ENCODE data around the gene KRTAP5-1.

The KRTAP5-1 gene

DNA sequence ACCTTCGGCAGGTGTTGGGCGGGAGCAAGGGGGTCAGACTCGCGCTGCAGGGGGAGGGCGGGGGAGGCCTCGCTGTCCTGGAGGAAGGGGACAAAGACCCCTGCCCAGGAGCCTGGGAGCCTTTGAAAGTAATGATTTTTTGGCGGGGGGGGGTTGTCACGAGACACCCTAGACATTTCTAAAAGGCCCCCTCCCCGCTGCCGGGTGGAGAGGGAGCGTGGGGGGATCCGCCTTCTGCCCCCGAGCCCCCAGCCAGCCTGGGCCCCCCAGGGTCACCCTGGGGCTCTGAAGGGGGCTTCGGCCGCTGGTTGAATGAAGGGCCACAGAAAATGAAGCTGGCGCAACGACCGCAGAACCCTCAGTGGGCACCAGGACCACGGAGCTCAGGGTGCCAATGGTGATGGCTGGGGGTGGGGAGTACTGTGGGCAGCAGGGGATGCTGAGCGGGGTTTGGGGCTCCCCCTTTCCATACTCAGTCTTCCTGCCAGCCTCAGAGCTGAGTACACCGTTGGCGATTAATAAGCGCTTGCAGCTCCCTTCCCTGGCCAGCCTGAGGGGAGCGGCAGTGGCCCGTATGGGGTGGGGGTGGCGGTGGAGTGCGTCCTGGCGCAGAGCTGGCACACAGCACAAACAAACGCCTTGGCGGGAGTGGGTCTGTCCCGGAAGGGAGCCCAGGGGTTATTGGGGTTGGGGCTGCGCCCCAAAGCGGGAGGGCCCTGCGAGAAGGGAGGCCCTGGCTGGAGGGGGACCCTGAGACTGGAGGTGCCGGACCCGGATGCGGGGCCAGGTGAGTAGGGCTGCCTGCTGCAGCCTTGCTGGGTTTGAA, 11.8 kb downstream of the KRTAP5-1 start:
- peaks cover 8% of the 10 kb centered on the region for H3K4me1 ChIP-seq
- H3K9me3 ChIP-seq: peaks cover under 1% of the 10 kb centered on the region; the same call in 1 of the 2 replicates
- DNase-seq (ENCODE audit: low spot score in 2 of 2): no peak
- peaks cover 24% of the 10 kb centered on the region for H3K27me3 ChIP-seq (ENCODE audit: low read depth)
- H3K4me3 ChIP-seq: peak overlapping the region; percentile 30
- in situ Hi-C loops (cut with MboI; ENCODE audit: low sequenced_read_pairs): no loop called here
- no peaks in the 10 kb centered on the region for H3K36me3 ChIP-seq (replicated peaks)

DNA sequence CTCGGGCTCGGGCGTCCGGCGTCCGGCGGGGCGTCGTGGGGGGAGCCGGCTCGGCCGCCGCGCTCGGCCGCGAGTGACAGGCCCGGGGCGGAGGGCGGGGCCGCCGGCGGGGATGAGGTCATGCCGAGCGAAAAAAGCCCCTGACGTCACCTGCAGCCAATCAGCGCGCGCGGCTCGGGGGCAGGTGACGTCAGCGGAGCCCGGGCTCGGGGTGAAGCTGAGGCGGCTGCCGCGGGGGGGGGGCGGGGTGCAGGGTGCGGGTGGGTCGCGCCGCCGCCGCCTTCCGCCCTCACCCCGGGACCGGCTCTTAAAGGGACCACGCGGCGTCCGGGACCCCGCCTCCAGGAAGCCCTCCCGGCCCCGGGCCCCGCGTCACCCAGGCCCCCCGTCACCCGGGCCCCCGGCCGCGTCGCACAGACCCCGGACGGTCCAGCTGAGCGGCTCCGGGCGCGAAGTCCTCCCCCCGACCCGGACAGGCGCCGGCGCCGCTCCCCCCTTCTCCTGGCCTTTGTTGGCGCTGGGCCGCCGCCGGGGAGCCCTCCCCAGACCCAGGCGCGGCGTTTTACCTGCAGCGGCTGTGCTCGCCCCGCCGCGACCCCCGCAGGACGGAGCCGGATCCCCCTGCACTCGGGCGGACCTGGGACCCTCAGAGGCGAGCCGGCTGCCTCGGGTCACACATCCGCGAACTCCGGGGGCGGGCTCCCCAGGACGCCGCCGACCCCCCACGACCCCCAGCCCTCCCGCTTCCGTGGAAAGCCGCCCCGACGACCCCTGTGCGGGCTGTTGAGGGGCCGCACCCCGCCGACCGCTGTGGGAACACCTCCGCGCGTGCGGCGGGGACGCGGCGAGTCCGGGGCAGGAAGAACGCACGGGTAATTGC, 12.6 kb downstream of the KRTAP5-1 start, which contains the start of gene DUSP8:
DUSP8 (minus strand) TSS at position 75 of the 880 bp plus-strand sequence. CDS start 6,445 bp downstream, outside the sequence.
- DNase-seq (ENCODE audit: low spot score in 2 of 2): peak; percentile 49 to 89
- peaks cover 24% of the 10 kb centered on the region for H3K27me3 ChIP-seq (ENCODE audit: low read depth)
- H3K4me3 ChIP-seq: peak within 1 kb of the TSS; percentile 39
- H3K36me3 ChIP-seq (replicated peaks): no peaks in the 10 kb centered on the region
- in situ Hi-C loops (cut with MboI; ENCODE audit: low sequenced_read_pairs): no loop called here
- H3K9me3 ChIP-seq: no peaks in the 10 kb centered on the region
- H3K4me1 ChIP-seq: peaks cover 8% of the 10 kb centered on the region

DNA sequence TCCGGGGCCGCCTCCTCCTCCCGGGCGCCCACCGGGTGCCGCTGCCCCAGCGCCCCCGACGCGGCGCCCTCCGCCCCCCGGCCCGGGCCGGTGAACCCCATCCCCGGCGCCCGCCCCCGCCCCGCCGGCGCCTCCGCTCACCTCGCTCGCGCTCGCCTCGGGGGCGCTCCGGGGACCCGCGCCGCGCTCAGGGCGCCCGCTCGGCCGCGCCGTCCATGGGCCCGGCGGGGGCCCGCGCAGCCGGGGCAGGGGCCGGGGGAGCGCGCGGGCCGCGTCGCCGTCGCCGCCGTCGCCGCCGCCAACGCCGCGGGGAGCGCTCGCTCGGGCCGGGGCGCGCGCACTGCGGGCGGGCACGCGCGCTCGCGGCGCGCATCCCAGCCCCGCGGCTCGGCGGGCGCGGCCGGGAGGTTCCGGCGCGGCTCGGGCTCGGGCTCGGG, 13.3 kb downstream of the KRTAP5-1 start:
- no peak for DNase-seq (ENCODE audit: low spot score in 2 of 2)
- peaks cover 8% of the 10 kb centered on the region for H3K4me1 ChIP-seq
- no peaks in the 10 kb centered on the region for H3K36me3 ChIP-seq (replicated peaks)
- no peaks in the 10 kb centered on the region for H3K9me3 ChIP-seq
- peaks cover 24% of the 10 kb centered on the region for H3K27me3 ChIP-seq (ENCODE audit: low read depth)
- H3K4me3 ChIP-seq: peak overlapping the region; percentile 39; the same call in 1 of the 2 replicates
- in situ Hi-C loops (cut with MboI; ENCODE audit: low sequenced_read_pairs): no loop called here

GRCh38 chr11:1570896-1571759, 14.0 kb downstream of the KRTAP5-1 start:
- peaks cover 8% of the 10 kb centered on the region for H3K4me1 ChIP-seq
- H3K36me3 ChIP-seq (replicated peaks): no peaks in the 10 kb centered on the region
- H3K4me3 ChIP-seq: peak overlapping the region; percentile 39
- peaks cover 24% of the 10 kb centered on the region for H3K27me3 ChIP-seq (ENCODE audit: low read depth)
- DNase-seq (ENCODE audit: low spot score in 2 of 2): peak in 1 of 2 experiments; percentile 38
- H3K9me3 ChIP-seq: no peaks in the 10 kb centered on the region
- in situ Hi-C loops (cut with MboI; ENCODE audit: low sequenced_read_pairs): no loop called here

DNA sequence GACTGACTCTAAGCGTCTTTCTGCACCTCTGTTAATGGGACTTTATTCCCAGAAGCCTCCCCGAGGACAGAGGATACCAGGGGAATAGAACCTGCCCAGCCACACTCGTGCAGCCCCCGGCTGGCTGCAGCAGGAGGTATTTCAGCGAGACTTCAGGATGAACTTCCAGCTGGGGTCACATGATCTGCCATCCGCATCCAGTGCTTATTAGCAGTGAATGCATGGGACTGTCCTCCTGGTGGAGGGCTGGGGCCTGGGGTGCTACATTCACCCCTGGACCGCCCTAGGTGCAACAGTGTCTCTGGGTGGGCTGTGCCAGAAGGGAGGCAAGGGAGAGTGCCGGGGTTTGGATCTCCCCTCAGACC, 14.6 kb downstream of the KRTAP5-1 start:
- Histone ChIP-seq H3K4me3 (no peak overlapping the region), H3K9me3 (no peaks in the 10 kb centered on the region), H3K4me1 (peaks cover 8% of the 10 kb centered on the region), H3K27me3 (ENCODE audit: low read depth) (peaks cover 24% of the 10 kb centered on the region), H3K36me3 (replicated peaks) (no peaks in the 10 kb centered on the region)
- in situ Hi-C loops (cut with MboI; ENCODE audit: low sequenced_read_pairs): no loop called here
- DNase-seq (ENCODE audit: low spot score in 2 of 2): no peak

- H3K4me3 ChIP-seq: no peak overlapping the region
- in situ Hi-C loops (cut with MboI; ENCODE audit: low sequenced_read_pairs): no loop called here
These were observed 15.1 kb downstream of the KRTAP5-1 start for GRCh38 chr11:1570001-1570453.

GRCh38 chr11:1569251-1569780, 15.8 kb downstream of the KRTAP5-1 start:
- no peaks in the 10 kb centered on the region for H3K9me3 ChIP-seq
- no peak overlapping the region for H3K4me3 ChIP-seq
- in situ Hi-C loops (cut with MboI; ENCODE audit: low sequenced_read_pairs): no loop called here
- peak in 1 of 2 experiments; percentile 9 for DNase-seq (ENCODE audit: low spot score in 2 of 2)
- H3K27me3 ChIP-seq (ENCODE audit: low read depth): peaks cover 18% of the 10 kb centered on the region
- peaks cover 6% of the 10 kb centered on the region for H3K4me1 ChIP-seq
- no peaks in the 10 kb centered on the region for H3K36me3 ChIP-seq (replicated peaks)

More at GRCh38 chr11:1570001-1570453, 15.1 kb downstream of the KRTAP5-1 start:
- no peak for DNase-seq (ENCODE audit: low spot score in 2 of 2)
- peaks cover 8% of the 10 kb centered on the region for H3K4me1 ChIP-seq
- H3K27me3 ChIP-seq (ENCODE audit: low read depth): peaks cover 21% of the 10 kb centered on the region
- no peaks in the 10 kb centered on the region for H3K9me3 ChIP-seq
- no peaks in the 10 kb centered on the region for H3K36me3 ChIP-seq (replicated peaks)

- in situ Hi-C loops (cut with MboI; ENCODE audit: low sequenced_read_pairs): no loop called here
- peak in 1 of 2 experiments; percentile 53 for DNase-seq (ENCODE audit: low spot score in 2 of 2)
- no peaks in the 10 kb centered on the region for H3K4me1 ChIP-seq
- no peak overlapping the region for H3K4me3 ChIP-seq
- H3K27me3 ChIP-seq (ENCODE audit: low read depth): peaks cover 11% of the 10 kb centered on the region
- H3K36me3 ChIP-seq (replicated peaks): no peaks in the 10 kb centered on the region
- H3K9me3 ChIP-seq: no peaks in the 10 kb centered on the region
These were observed 16.6 kb downstream of the KRTAP5-1 start for GRCh38 chr11:1568441-1568911.

GRCh38 chr11:1567721-1568100, 17.4 kb downstream of the KRTAP5-1 start:
- H3K36me3 ChIP-seq (replicated peaks): no peaks in the 10 kb centered on the region
- no peaks in the 10 kb centered on the region for H3K9me3 ChIP-seq
- no peak for DNase-seq (ENCODE audit: low spot score in 2 of 2)
- no peak overlapping the region for H3K4me3 ChIP-seq
- H3K27me3 ChIP-seq (ENCODE audit: low read depth): peaks cover 4% of the 10 kb centered on the region
- H3K4me1 ChIP-seq: no peaks in the 10 kb centered on the region
- in situ Hi-C loops (cut with MboI; ENCODE audit: low sequenced_read_pairs): no loop called here

DNA sequence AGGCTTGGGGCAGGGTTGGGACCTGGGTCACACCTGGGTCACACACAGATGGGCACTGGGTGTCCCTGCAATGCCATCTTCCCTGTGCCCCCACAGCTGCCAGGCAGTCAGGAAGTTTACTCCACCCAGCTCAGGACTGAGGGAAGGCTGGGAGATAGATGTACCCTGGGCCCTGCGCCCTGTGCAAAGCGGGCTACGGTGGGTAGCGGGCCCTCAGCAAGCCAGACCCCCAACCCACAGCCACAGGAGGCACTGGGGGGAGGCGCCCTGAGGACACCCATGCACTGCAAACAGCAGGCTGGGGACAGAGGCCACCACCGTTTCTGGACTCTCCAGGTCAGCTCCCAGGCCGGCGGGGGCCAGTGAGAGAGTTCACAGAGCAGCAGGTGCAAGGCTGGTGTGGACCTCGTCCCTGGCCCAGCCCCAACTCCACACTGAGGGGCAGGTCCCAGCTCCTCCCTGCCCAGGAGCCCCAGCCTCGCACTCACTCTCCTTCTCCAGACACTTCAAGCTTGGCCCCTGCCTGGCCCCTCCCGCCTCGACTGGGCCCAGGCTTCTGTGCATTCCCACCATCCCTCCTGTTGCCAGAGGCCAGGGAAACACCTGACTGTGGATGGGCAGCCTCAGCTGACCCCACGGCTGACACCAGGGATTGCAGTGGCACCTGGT, 17.9 kb downstream of the KRTAP5-1 start:
- H3K27me3 ChIP-seq (ENCODE audit: low read depth): no peaks in the 10 kb centered on the region
- no peaks in the 10 kb centered on the region for H3K36me3 ChIP-seq (replicated peaks)
- in situ Hi-C loops (cut with MboI; ENCODE audit: low sequenced_read_pairs): no loop called here
- DNase-seq (ENCODE audit: low spot score in 2 of 2): no peak
- H3K4me3 ChIP-seq: no peak overlapping the region
- H3K4me1 ChIP-seq: no peaks in the 10 kb centered on the region
- H3K9me3 ChIP-seq: no peaks in the 10 kb centered on the region

GRCh38 chr11:1566381-1567051, 18.6 kb downstream of the KRTAP5-1 start:
- Histone ChIP-seq H3K4me1 (no peaks in the 10 kb centered on the region), H3K27me3 (ENCODE audit: low read depth) (no peaks in the 10 kb centered on the region), H3K36me3 (replicated peaks) (no peaks in the 10 kb centered on the region), H3K9me3 (no peaks in the 10 kb centered on the region), H3K4me3 (no peak overlapping the region)
- in situ Hi-C loops (cut with MboI; ENCODE audit: low sequenced_read_pairs): no loop called here
- DNase-seq (ENCODE audit: low spot score in 2 of 2): peak in 1 of 2 experiments; percentile 9

DNA sequence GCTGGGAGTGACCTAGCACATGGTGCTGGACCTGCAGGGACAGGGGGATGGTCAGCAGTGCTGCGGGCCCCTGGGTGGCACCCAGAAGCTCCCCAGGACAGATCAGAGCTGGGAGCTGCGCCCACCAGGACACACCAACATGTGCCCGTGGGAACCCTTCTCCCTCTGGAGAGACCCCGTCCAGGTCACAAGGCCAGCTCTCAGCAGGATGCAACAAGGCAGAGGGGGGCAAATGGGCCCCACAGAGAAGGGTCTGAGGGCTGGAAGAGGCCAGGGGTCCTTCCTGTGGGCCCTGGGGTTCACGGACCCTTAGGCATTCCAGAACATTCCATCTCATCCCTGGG, 19.2 kb downstream of the KRTAP5-1 start:
- DNase-seq (ENCODE audit: low spot score in 2 of 2): peak in 1 of 2 experiments; percentile 7
- H3K36me3 ChIP-seq (replicated peaks): no peaks in the 10 kb centered on the region
- no peaks in the 10 kb centered on the region for H3K27me3 ChIP-seq (ENCODE audit: low read depth)
- no peaks in the 10 kb centered on the region for H3K9me3 ChIP-seq
- no peaks in the 10 kb centered on the region for H3K4me1 ChIP-seq
- in situ Hi-C loops (cut with MboI; ENCODE audit: low sequenced_read_pairs): no loop called here
- no peak overlapping the region for H3K4me3 ChIP-seq

All from HAP-1 (cell line).